ENCODE results near the gene VEGFA. TPM values are rescaled to one million over a fixed set of nuclear protein-coding genes. Genes with fewer than 3 reads are reported as not detected.

The VEGFA gene
- total RNA-seq, 2 donors from 2014 or later, result 113 to 216 TPM

DNA sequence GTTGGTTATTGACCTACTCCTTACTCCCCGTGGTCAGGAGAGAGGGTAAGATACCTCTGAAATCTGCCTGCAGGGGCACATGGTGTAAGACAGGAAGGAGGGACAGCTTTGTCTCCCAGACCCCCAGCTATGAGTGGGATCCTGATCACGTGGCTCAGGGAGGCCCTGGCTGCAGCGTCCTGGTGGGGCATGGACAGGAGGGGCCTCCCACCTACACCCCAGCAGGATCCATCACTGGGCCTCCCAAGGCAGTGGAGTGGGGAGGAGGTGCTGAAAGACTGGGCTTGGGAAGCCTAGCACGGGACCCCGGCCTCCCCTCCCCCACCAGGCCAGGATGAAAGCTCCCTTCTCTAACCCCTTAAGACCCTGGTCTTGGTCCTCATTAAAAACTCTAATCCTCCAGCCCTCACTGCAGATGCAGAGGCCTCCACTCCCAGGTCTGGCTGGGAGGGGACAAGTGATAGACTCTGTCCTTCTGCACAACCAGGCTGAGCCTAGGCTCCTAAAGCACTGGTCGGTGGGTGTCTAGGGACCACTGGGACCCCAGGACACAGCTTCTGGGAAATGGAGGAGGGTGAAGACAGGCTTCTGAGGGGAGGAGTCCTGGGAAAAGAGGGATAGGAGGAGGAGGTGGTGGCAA is 29.6 kb upstream of the VEGFA start:
- intact Hi-C loops (cut with DNase I), result no loop called here
- H3K9ac ChIP-seq (ENCODE audit: low read depth in 2 of 2, low read length in 2 of 2), result peak overlapping the region in 1 of 2 donors; percentile 19
- no peak overlapping the region for H3K27ac ChIP-seq
- H3K4me1 ChIP-seq, result no peaks in the 10 kb centered on the region
- H3K27me3 ChIP-seq, result no peaks in the 10 kb centered on the region
- H3K36me3 ChIP-seq, result no peaks in the 10 kb centered on the region
- no peak overlapping the region for H3K4me3 ChIP-seq
- DNase-seq, result no peak
- TF ChIP-seq, protein P1, sequence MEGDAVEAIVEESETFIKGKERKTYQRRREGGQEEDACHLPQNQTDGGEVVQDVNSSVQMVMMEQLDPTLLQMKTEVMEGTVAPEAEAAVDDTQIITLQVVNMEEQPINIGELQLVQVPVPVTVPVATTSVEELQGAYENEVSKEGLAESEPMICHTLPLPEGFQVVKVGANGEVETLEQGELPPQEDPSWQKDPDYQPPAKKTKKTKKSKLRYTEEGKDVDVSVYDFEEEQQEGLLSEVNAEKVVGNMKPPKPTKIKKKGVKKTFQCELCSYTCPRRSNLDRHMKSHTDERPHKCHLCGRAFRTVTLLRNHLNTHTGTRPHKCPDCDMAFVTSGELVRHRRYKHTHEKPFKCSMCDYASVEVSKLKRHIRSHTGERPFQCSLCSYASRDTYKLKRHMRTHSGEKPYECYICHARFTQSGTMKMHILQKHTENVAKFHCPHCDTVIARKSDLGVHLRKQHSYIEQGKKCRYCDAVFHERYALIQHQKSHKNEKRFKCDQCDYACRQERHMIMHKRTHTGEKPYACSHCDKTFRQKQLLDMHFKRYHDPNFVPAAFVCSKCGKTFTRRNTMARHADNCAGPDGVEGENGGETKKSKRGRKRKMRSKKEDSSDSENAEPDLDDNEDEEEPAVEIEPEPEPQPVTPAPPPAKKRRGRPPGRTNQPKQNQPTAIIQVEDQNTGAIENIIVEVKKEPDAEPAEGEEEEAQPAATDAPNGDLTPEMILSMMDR (IDR thresholded peaks at IDR 0.05), result no peak
- no peaks in the 10 kb centered on the region for H3K9me3 ChIP-seq

DNA sequence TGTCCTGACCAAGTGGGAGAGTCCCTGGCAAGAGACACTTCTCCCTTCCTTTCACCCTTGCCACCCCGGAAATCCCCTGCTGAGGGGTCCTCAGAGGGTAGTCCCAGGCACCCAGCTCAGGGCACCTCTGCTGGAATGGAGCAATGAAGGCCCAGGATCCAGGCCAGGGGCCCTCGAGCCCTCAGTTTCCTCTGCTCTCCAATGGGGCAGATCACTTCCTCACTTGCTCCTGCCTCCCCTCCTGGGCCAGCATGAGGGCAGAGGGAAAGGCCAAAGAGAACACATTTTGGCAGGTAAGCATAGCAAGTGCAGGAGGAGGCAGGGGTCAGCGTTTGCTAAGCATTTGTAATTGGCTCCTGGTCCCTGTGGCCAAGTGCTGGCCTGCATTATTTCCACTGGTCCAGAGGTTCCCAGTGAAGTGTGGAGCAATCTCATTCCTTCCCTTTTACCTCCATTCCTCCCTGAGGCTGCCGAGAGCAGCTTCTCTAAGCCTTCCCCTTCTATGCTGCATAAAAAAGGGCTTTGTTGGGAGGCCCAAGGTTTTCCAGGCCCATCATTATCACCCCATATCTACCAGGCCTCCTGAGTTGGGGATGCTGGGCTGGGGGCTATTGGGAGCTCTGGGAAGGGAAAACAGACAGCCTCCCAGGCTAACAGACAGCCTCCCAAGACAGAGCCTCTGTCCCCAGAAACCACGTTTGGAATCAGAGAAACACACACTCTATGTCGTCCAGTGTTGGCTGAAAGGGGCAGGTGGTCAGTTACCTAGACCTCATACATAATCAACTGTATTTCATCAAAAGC is 28.8 kb upstream of the VEGFA start:
- H3K27ac ChIP-seq, result no peak overlapping the region
- H3K9ac ChIP-seq (ENCODE audit: low read depth in 2 of 2, low read length in 2 of 2), result peak overlapping the region in 1 of 2 donors; percentile 19
- no peaks in the 10 kb centered on the region for H3K4me1 ChIP-seq
- H3K36me3 ChIP-seq, result no peaks in the 10 kb centered on the region
- no peaks in the 10 kb centered on the region for H3K9me3 ChIP-seq
- no peak overlapping the region for H3K4me3 ChIP-seq
- DNase-seq, result no peak
- no peaks in the 10 kb centered on the region for H3K27me3 ChIP-seq
- TF ChIP-seq, protein P1 (IDR thresholded peaks at IDR 0.05), result no peak
- intact Hi-C loops (cut with DNase I), result no loop called here

DNA sequence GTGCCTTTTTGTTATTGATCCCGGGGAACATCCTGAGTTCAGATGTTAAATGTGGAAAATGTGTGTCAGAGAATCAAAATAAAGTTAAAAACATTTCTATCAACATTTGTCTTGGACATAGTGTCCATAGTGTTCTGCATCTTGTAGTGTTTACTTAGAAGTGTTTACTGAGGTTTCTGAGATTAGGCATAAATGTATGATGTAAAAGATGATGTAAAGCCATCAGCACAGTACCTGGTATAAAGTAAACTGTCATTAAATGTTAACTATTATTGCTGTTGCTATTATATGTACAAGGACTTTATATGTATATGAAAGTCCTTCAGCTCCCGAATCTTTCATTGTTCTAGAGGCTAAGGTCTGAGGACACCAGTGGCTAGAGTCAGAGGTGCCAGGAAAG is 28.2 kb upstream of the VEGFA start:
- Histone ChIP-seq H3K9ac (ENCODE audit: low read depth in 2 of 2, low read length in 2 of 2) (no peak overlapping the region), H3K9me3 (no peaks in the 10 kb centered on the region), H3K36me3 (no peaks in the 10 kb centered on the region), H3K4me3 (no peak overlapping the region), H3K27me3 (no peaks in the 10 kb centered on the region), H3K27ac (no peak overlapping the region), H3K4me1 (no peaks in the 10 kb centered on the region)
- TF ChIP-seq, protein P1 (IDR thresholded peaks at IDR 0.05), result no peak
- intact Hi-C loops (cut with DNase I), result no loop called here
- DNase-seq, result no peak

DNA sequence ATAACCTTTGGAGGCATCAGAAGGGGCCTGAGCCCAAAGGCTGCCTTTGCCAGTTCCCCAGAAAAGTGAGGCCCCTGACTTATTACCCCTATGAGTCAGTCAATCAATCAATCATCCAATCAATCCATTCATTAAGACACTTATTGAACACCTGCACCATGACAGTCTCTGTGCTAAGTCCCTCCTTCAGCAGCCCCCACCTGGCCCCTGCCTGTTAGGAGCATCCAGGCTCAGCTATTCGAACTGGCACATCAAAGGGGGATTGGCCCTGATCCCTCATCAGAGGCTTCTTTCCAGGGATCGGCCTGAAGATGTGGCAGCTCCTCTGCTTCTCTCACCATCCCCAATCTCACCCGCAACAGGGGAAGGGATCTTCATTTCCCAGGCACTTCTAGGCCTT is 27.7 kb upstream of the VEGFA start:
- Histone ChIP-seq H3K9me3 (no peaks in the 10 kb centered on the region), H3K9ac (ENCODE audit: low read depth in 2 of 2, low read length in 2 of 2) (no peak overlapping the region), H3K36me3 (no peaks in the 10 kb centered on the region), H3K4me1 (no peaks in the 10 kb centered on the region), H3K27me3 (no peaks in the 10 kb centered on the region), H3K27ac (no peak overlapping the region), H3K4me3 (no peak overlapping the region)
- TF ChIP-seq, protein P1 (IDR thresholded peaks at IDR 0.05), result no peak
- intact Hi-C loops (cut with DNase I), result no loop called here
- DNase-seq, result no peak

DNA sequence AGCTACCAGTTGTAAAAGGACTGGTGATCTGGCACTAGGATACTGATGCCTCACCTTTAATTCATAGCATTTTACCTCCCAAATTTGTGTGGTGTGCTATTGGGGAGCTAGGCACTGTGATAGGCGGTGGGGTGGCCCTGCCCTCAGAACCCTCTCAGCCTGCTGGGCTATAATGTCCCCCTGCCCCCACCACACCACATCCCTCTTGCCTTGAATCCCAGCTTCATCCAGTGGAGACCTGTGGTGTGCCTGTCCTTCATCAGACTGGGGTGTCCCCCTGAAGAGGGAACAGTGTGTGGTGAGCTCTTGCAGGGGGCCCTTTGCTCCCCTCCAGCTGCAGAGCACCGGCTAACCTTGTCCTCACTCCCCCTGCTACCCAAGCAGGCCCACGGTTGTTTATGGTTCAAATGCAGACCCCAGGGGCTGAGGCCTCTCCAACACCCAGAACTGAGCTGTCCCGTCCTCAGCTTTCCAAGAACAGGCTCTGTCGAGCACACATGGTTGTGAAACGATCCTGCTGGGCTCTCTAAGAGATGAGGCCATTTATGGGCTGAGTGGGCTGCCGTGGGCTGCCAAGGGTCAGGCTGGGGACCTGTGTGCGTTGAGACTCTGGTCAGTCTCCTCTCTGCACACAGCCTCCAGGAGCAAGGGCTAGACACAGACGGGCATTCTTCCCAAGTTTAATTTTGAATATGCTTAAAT is 26.9 kb upstream of the VEGFA start:
- TF ChIP-seq, protein P1 (IDR thresholded peaks at IDR 0.05), result no peak
- Histone ChIP-seq H3K36me3 (no peaks in the 10 kb centered on the region), H3K9me3 (no peaks in the 10 kb centered on the region), H3K27me3 (no peaks in the 10 kb centered on the region), H3K9ac (ENCODE audit: low read depth in 2 of 2, low read length in 2 of 2) (no peak overlapping the region), H3K4me1 (no peaks in the 10 kb centered on the region), H3K27ac (no peak overlapping the region), H3K4me3 (no peak overlapping the region)
- DNase-seq, result no peak
- intact Hi-C loops (cut with DNase I), result no loop called here

All from colonic mucosa (tissue), 4 donors.